ENCODE results near the gene UBA52. TPM values are rescaled to one million over a fixed set of nuclear protein-coding genes. Genes with fewer than 3 reads are reported as not detected.

Gene UBA52
- total RNA-seq, 1 experiment from 2014 or later = 855 TPM

GRCh38 chr19:18543814-18544475, 27.7 kb upstream of the UBA52 start:
- DNase-seq (ENCODE audit: low spot score) = peak; percentile 69

GRCh38 chr19:18551631-18552030, 20.0 kb upstream of the UBA52 start:
- in situ Hi-C loops (cut with HindIII; ENCODE audit: low sequenced_read_pairs) = no loop called here
- DNase-seq (ENCODE audit: low spot score) = no peak

More at GRCh38 chr19:18543814-18544475, 27.7 kb upstream of the UBA52 start:
- in situ Hi-C loops (cut with HindIII; ENCODE audit: low sequenced_read_pairs) = no loop called here

GRCh38 chr19:18557411-18558201, 14.1 kb upstream of the UBA52 start, which contains the start of gene KXD1:
Gene KXD1 (plus strand): TSS chr19:18557870. CDS start chr19:18562057, 4,187 bp downstream.
- in situ Hi-C loops (cut with HindIII; ENCODE audit: low sequenced_read_pairs) = no loop called here
- peak; percentile 99 for DNase-seq (ENCODE audit: low spot score)

- DNase-seq (ENCODE audit: low spot score) = no peak
- in situ Hi-C loops (cut with HindIII; ENCODE audit: low sequenced_read_pairs) = no loop called here
Measured at GRCh38 chr19:18558202-18558555, 13.5 kb upstream of the UBA52 start.

GRCh38 chr19:18558604-18559003, 13.1 kb upstream of the UBA52 start:
- in situ Hi-C loops (cut with HindIII; ENCODE audit: low sequenced_read_pairs) = no loop called here
- DNase-seq (ENCODE audit: low spot score) = no peak

- in situ Hi-C loops (cut with HindIII; ENCODE audit: low sequenced_read_pairs) = no loop called here
- no peak for DNase-seq (ENCODE audit: low spot score)
Measured at GRCh38 chr19:18559685-18560084, 12.0 kb upstream of the UBA52 start.

- in situ Hi-C loops (cut with HindIII; ENCODE audit: low sequenced_read_pairs) = no loop called here
- DNase-seq (ENCODE audit: low spot score) = no peak
Measured at GRCh38 chr19:18562086-18562485, 9.6 kb upstream of the UBA52 start.

- in situ Hi-C loops (cut with HindIII; ENCODE audit: low sequenced_read_pairs) = no loop called here
- no peak for DNase-seq (ENCODE audit: low spot score)
Measured at GRCh38 chr19:18566953-18567352, 4.7 kb upstream of the UBA52 start.

GRCh38 chr19:18568367-18568766, 3.3 kb upstream of the UBA52 start:
- in situ Hi-C loops (cut with HindIII; ENCODE audit: low sequenced_read_pairs) = no loop called here
- DNase-seq (ENCODE audit: low spot score) = no peak

- in situ Hi-C loops (cut with HindIII; ENCODE audit: low sequenced_read_pairs) = no loop called here
- DNase-seq (ENCODE audit: low spot score) = no peak
Measured at GRCh38 chr19:18574691-18575291, 3.1 kb downstream of the UBA52 start.

GRCh38 chr19:18576383-18576782, 4.7 kb downstream of the UBA52 start:
- in situ Hi-C loops (cut with HindIII; ENCODE audit: low sequenced_read_pairs) = no loop called here
- no peak for DNase-seq (ENCODE audit: low spot score)

- in situ Hi-C loops (cut with HindIII; ENCODE audit: low sequenced_read_pairs) = no loop called here
- no peak for DNase-seq (ENCODE audit: low spot score)
Measured at GRCh38 chr19:18577365-18577914, 5.8 kb downstream of the UBA52 start.

- in situ Hi-C loops (cut with HindIII; ENCODE audit: low sequenced_read_pairs) = no loop called here
- DNase-seq (ENCODE audit: low spot score) = no peak
Measured at GRCh38 chr19:18580311-18580710, 8.7 kb downstream of the UBA52 start.

GRCh38 chr19:18586306-18586705, 14.6 kb downstream of the UBA52 start:
- in situ Hi-C loops (cut with HindIII; ENCODE audit: low sequenced_read_pairs) = no loop called here
- no peak for DNase-seq (ENCODE audit: low spot score)

GRCh38 chr19:18587561-18587960, 15.9 kb downstream of the UBA52 start:
- DNase-seq (ENCODE audit: low spot score) = no peak
- in situ Hi-C loops (cut with HindIII; ENCODE audit: low sequenced_read_pairs) = no loop called here

- in situ Hi-C loops (cut with HindIII; ENCODE audit: low sequenced_read_pairs) = no loop called here
Measured at GRCh38 chr19:18587962-18588610, 16.4 kb downstream of the UBA52 start.

GRCh38 chr19:18588611-18589379, 17.1 kb downstream of the UBA52 start, which contains the start of gene REX1BD:
Gene REX1BD (plus strand): TSS chr19:18588798. CDS start chr19:18588802, 4 bp downstream.
- in situ Hi-C loops (cut with HindIII; ENCODE audit: low sequenced_read_pairs) = no loop called here
- peak; percentile 82 for DNase-seq (ENCODE audit: low spot score)

More at GRCh38 chr19:18587962-18588610, 16.4 kb downstream of the UBA52 start:
- DNase-seq (ENCODE audit: low spot score) = no peak

GRCh38 chr19:18589380-18590272, 18.0 kb downstream of the UBA52 start:
- in situ Hi-C loops (cut with HindIII; ENCODE audit: low sequenced_read_pairs) = no loop called here
- DNase-seq (ENCODE audit: low spot score) = peak; percentile 70

Data from G401 (cell line).